Upper lobe of left lung (tissue), 6 donors: Measurements from ENCODE around the gene HES2. TPM values are rescaled to one million over a fixed set of nuclear protein-coding genes. Genes with fewer than 3 reads are reported as not detected.

Source experiments
- ATAC-seq, 2 donors: fragments of 200-7000 bp; cut with Tn5 transposase; one replicate each; pipeline ENCODE4 v1.9.1; 2022; ENCODE audit warnings: mild to moderate bottlenecking in 2 of 2, moderate library complexity in 2 of 2; ENCODE audit not compliant: low FRiP score in 2 of 2
- DNase-seq, 2 donors: peaks; one replicate each; pipeline ENCODE4 v3.0.0-alpha.2; 2019 to 2020
- H3K27ac ChIP-seq, 4 donors: fragments of 200-600 bp; sonication (generic); one replicate each; pipeline ENCODE4 v1.5.1; 2016 to 2019
- H3K27me3 ChIP-seq, 4 donors: fragments of 200-600 bp; sonication (generic); one replicate each; pipeline ENCODE4 v1.5.1; 2017 to 2019
- H3K36me3 ChIP-seq, 4 donors: fragments of 200-600 bp; sonication (generic); one replicate each; pipeline ENCODE4 v1.5.1; 2016 to 2019
- H3K4me1 ChIP-seq, 4 donors: fragments of 200-600 bp; sonication (generic); one replicate each; pipeline ENCODE4 v1.5.1; 2018 to 2019
- H3K4me3 ChIP-seq, 4 donors: fragments of 200-600 bp; sonication (generic); one replicate each; pipeline ENCODE4 v1.5.1; 2017 to 2019; ENCODE audit warnings: mild to moderate bottlenecking in 2 of 4, moderate library complexity in 1 of 4
- H3K9me3 ChIP-seq, 4 donors: fragments of 200-600 bp; sonication (generic); one replicate each; pipeline ENCODE4 v1.5.1; 2018 to 2019
- EP300 ChIP-seq, 4 donors: sonication (generic); formaldehyde crosslinking; IDR thresholded peaks; one replicate each; pipeline ENCODE4 v1.5.1; 2017; ENCODE audit warnings: antibody characterized with exemption in 4 of 4, control low read depth in 2 of 4
- POLR2A ChIP-seq, 4 donors: fragments of 450-650 bp; IDR thresholded peaks; one replicate each; pipeline ENCODE4 v1.5.1; 2016 to 2017; ENCODE audit warnings: antibody characterized with exemption in 4 of 4, mild to moderate bottlenecking in 2 of 4
- POLR2AphosphoS5 ChIP-seq, 2 donors: sonication (generic); formaldehyde crosslinking; IDR thresholded peaks; one replicate each; pipeline ENCODE4 v1.5.1; 2017; ENCODE audit warnings: antibody characterized with exemption in 2 of 2
- WGBS, 2 donors: methylation state at CpG; one replicate each; pipeline ENCODE4 v1.1.5; 2017 to 2018; 5-methylcytosine and 5-hydroxymethylcytosine counted together
- total RNA-seq, 6 donors: library from RNA; depleted of rRNA in 4 of 6; stranded (reverse); fragments of >200 nt in 4 of 6; gene quantifications; one replicate each; pipeline versions ENCODE4 v1.1.0 to v1.2.1, GENCODE V29; 2016 to 2021
- TF ChIP-seq, protein P1 (sequence below), 6 experiments: fragments of 450-650 bp in 4 of 6; fragments of 200-600 bp in 2 of 6; sonication (generic) in 2 of 6; IDR thresholded peaks; one replicate each; pipeline ENCODE4 v1.5.1; 2016 to 2019; ENCODE audit warnings: antibody characterized with exemption in 6 of 6
- donor health status: DM: no; HTN: no; CAD: no; lungs with moderate emphysema.
- donor health status: DM: no; HTN: yes; CAD: no; lungs with severe emphysema.

The HES2 gene
- total RNA-seq, 6 donors from 2014 or later = 1.8 to 11.4 (median 3.7) TPM

DNA sequence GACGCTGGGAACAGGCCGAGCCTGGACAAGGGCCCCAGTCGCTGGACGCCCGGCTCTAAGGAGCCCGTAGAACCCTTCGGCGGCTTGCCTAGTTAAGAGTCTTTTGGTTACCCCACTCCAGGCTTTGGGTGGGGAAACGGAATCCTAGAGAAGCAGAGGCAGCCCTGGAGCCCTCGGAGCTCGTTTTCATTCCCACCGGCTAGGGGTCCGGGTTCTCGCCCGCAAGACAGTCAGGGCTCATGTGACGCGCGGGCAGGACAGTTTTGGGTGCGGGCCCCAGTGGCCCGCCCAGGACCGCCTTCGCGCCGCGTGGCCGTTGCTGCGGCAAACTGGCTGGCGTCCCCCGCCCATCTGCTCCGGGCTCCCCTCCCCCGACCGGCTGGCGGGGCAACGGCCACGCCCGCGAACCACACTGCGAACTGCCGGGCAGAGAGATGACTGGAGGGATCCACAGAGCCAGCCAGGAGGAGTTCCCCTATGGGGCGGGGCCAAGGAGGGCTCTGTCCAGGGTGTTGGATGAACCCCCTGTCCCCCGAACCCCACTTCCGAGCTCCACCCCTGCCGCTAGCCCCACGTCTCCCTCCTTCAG lies 829 bp upstream of the HES2 start:
- WGBS, 2 donors = 2 to 16% methylated on average over 7 to 9 of the region's 44 CpGs
- Histone ChIP-seq H3K27me3 (peaks cover 3 to 70% (median 45%) of the 10 kb centered on the region in 4 donors), H3K4me3 (peak overlapping the region in 3 of 4 donors; percentile 34 to 54 (median 49)), H3K4me1 (peaks cover 44 to 59% (median 46%) of the 10 kb centered on the region in 4 donors), H3K9me3 (no peaks in the 10 kb centered on the region), H3K27ac (no peak overlapping the region), H3K36me3 (no peaks in the 10 kb centered on the region)
- peak in 1 of 2 donors; percentile 25 for ATAC-seq
- DNase-seq = peak in 1 of 2 donors; percentile 86
- no peak for TF ChIP-seq EP300 (IDR thresholded peaks at IDR 0.05)
- TF ChIP-seq POLR2A (IDR thresholded peaks at IDR 0.05) = no peak
- TF ChIP-seq, protein P1, sequence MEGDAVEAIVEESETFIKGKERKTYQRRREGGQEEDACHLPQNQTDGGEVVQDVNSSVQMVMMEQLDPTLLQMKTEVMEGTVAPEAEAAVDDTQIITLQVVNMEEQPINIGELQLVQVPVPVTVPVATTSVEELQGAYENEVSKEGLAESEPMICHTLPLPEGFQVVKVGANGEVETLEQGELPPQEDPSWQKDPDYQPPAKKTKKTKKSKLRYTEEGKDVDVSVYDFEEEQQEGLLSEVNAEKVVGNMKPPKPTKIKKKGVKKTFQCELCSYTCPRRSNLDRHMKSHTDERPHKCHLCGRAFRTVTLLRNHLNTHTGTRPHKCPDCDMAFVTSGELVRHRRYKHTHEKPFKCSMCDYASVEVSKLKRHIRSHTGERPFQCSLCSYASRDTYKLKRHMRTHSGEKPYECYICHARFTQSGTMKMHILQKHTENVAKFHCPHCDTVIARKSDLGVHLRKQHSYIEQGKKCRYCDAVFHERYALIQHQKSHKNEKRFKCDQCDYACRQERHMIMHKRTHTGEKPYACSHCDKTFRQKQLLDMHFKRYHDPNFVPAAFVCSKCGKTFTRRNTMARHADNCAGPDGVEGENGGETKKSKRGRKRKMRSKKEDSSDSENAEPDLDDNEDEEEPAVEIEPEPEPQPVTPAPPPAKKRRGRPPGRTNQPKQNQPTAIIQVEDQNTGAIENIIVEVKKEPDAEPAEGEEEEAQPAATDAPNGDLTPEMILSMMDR (IDR thresholded peaks at IDR 0.05) = no peak
- no peak for TF ChIP-seq POLR2AphosphoS5 (IDR thresholded peaks at IDR 0.05)

DNA sequence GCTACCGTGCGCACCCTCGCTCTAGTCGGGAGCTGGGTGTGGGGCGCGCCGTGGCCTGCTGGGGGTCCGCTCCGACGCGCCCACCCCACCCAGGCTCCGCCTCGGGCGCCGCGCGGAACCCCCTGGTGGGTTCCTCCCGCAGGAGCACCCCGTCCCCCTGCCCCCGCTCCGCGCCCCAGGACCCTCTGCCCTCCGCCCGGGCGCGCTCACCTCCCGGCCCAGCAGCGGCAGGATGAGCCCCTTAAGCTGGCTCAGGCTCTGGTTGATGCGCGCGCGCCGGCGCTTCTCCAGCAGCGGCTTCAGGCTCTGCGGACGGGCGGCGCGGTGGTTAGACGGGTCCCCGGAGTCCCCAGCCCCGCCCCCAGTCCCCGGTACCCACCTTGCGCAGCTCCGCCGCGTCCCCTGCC lies 319 bp downstream of the HES2 start:
- Histone ChIP-seq H3K4me3 (peak overlapping the region in 3 of 4 donors; percentile 34 to 54 (median 49)), H3K9me3 (no peaks in the 10 kb centered on the region), H3K27ac (no peak overlapping the region), H3K36me3 (no peaks in the 10 kb centered on the region), H3K27me3 (peaks cover 3 to 58% (median 38%) of the 10 kb centered on the region in 4 donors), H3K4me1 (peaks cover 36 to 54% (median 38%) of the 10 kb centered on the region in 4 donors)
- TF ChIP-seq EP300 (IDR thresholded peaks at IDR 0.05) = no peak
- TF ChIP-seq, protein P1 (IDR thresholded peaks at IDR 0.05) = no peak
- 6% methylated on average over 18 of the region's 48 CpGs; no CpG with 5 or more reads in 1 of the 2 donors for WGBS, 2 donors
- ATAC-seq (no peak), DNase-seq (peak in 1 of 2 donors; percentile 87)

DNA sequence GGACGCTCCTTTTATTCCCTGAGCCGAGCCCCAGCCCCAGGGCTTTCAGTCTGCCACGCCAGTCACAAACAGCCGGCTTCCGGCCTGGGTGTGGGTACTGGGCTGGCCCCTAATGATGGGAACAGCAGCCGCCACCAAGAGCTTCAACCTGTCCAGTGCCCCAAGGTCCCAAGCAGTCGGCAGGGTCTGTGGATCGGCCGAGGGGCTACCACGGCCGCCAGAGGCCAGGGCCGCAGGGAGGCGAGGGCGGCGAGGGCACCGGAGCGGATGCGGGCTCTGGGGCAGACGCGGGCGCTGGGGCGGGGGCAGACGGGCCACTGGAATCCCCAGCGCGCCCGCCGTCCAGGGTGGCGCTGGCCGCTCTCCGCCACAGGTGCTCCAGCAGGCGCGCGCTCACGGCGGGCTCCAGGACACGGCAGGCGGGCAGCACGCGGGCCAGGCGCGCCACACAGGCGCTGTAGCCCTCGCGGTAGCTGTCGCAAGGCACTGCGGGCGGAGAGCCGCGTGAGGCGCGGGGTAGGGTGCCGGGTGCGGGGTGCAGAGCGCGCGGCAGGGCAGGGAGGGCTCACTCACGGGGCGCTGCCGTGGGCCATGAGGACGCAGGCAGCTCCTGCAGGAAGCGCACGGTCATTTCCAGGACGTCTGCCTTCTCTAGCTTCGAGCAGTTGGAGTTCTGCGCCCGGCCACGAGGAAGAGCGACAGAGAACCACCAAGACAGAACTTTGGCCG lies 887 bp downstream of the HES2 start:
- H3K9me3 ChIP-seq = no peaks in the 10 kb centered on the region
- H3K27ac ChIP-seq = no peak overlapping the region
- no peak for TF ChIP-seq EP300 (IDR thresholded peaks at IDR 0.05)
- no peak for TF ChIP-seq POLR2AphosphoS5 (IDR thresholded peaks at IDR 0.05)
- TF ChIP-seq, protein P1 (IDR thresholded peaks at IDR 0.05) = no peak
- no peak for TF ChIP-seq POLR2A (IDR thresholded peaks at IDR 0.05)
- peaks cover 3 to 52% (median 32%) of the 10 kb centered on the region in 4 donors for H3K27me3 ChIP-seq
- WGBS, 2 donors = 14 to 27% methylated on average over 3 to 49 of the region's 69 CpGs
- DNase-seq (peak in 1 of 2 donors; percentile 85), ATAC-seq (no peak)
- peaks cover 30 to 51% (median 32%) of the 10 kb centered on the region in 4 donors for H3K4me1 ChIP-seq
- no peaks in the 10 kb centered on the region for H3K36me3 ChIP-seq
- peak overlapping the region in 3 of 4 donors; percentile 34 to 54 (median 49) for H3K4me3 ChIP-seq

DNA sequence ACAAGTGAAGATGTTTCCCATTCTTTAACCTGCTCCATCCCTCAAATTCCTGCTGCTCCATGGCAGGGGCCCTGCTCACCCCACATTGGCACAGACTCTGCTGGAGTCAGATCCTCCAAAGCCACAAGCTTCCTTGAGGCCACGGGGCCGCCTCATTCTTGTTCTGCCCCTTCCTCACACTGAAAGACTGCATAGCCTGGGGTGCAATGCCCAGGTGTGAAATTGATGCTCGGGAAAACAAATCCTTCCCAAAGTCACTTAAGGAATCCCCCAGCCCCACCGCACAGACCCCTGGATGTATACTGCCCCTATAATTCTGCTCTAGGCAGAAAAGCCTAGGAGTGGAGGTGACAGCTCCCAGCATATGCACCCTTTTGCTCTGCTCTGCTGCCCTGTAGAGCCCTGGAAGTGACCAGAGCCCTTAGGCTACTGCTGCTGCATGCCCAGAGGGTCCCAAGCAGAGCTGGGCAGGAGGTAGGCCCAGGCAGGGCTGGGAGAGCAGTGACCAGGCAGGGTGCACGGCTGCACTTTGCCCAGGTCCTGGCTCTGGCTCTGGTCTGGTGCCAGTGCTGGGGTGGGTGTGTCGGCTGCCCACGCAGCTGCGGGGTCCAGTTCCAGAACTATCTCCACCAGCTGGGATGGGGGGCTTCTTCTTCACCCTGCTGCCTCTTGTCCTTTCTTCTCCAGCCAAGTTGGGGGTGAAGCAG lies 1.6 kb downstream of the HES2 start:
- no peaks in the 10 kb centered on the region for H3K9me3 ChIP-seq
- ATAC-seq (no peak), DNase-seq (no peak)
- WGBS, 2 donors = 61 to 88% methylated on average over 3 to 8 of the region's 8 CpGs
- H3K27me3 ChIP-seq = peaks cover 3 to 47% (median 31%) of the 10 kb centered on the region in 4 donors
- H3K27ac ChIP-seq = no peak overlapping the region
- peaks cover 23 to 43% (median 25%) of the 10 kb centered on the region in 4 donors for H3K4me1 ChIP-seq
- H3K4me3 ChIP-seq = no peak overlapping the region
- TF ChIP-seq POLR2A (IDR thresholded peaks at IDR 0.05) = no peak
- TF ChIP-seq POLR2AphosphoS5 (IDR thresholded peaks at IDR 0.05) = no peak
- TF ChIP-seq, protein P1 (IDR thresholded peaks at IDR 0.05) = no peak
- TF ChIP-seq EP300 (IDR thresholded peaks at IDR 0.05) = no peak
- no peaks in the 10 kb centered on the region for H3K36me3 ChIP-seq
